Measurements from ENCODE around the gene SLC29A4.
"Not testable (repeated sequence)": the region's sequence is repeated elsewhere in the genome, so short reads cannot be mapped to it uniquely, and the experiment has no call there.

GRCh38 chr7:5263066-5263465 is 19.7 kb upstream of the SLC29A4 start:
- TF ChIP-seq RFX5 (IDR thresholded peaks at IDR 0.05; ENCODE audit: low read depth, low read length); POLR2A (IDR thresholded peaks at IDR 0.05; ENCODE audit: low read depth, low read length); CEBPB (IDR thresholded peaks at IDR 0.05; ENCODE audit: low read depth, low read length); CTCF (conservative IDR thresholded peaks at IDR 0.05; ENCODE audit: low read depth, low read length): not testable (repeated sequence)
